NCI-H128 (cell line): Measurements from ENCODE around the gene HLA-DOA.

ENCODE experiments used
- DNase-seq: peaks from one replicate; lab custom pipeline; 2025; ENCODE audit not compliant: unreplicated experiment; lab: John Stamatoyannopoulos, UW

The HLA-DOA gene

GRCh38 chr6:32967151-32968091 is 42.0 kb downstream of the HLA-DOA start:
- peak; percentile 20 for DNase-seq

- DNase-seq = no peak
Observed at GRCh38 chr6:32964776-32965175, 44.6 kb downstream of the HLA-DOA start.

GRCh38 chr6:32963866-32964265 is 45.5 kb downstream of the HLA-DOA start:
- no peak for DNase-seq

GRCh38 chr6:32962213-32962826 is 47.1 kb downstream of the HLA-DOA start:
- DNase-seq = no peak

- DNase-seq = no peak
Observed at GRCh38 chr6:32960563-32960962, 48.8 kb downstream of the HLA-DOA start.

- no peak for DNase-seq
Observed at GRCh38 chr6:32956176-32956575, 53.2 kb downstream of the HLA-DOA start.

GRCh38 chr6:32954986-32955802 is 54.2 kb downstream of the HLA-DOA start:
- DNase-seq = no peak

- no peak for DNase-seq
Observed at GRCh38 chr6:32954267-32954666, 55.1 kb downstream of the HLA-DOA start.
